Natural killer cell (primary cell): ENCODE data around the gene BACH2. TPM values are rescaled to one million over a fixed set of nuclear protein-coding genes. Genes with fewer than 3 reads are reported as not detected.

Experiments
- ATAC-seq, 3 donors: fragments of 150-1000 bp in 2 of 3; fragments of 200-7000 bp in 1 of 3; cut with Tn5 transposase; 1 replicate in 1 of 3; 2 replicates in 2 of 3; pipeline ENCODE4 v1.10.0; 2021; ENCODE audit warnings: mild to moderate bottlenecking in 2 of 3, moderate library complexity in 2 of 3
- DNase-seq, 2 donors: peaks; one replicate each; pipeline versions ENCODE4 v3.0.0 to v3.0.0-alpha.2; 2013 to 2021; ENCODE audit warnings: mixed read lengths in 1 of 2
- H3K27ac ChIP-seq: one replicate; pipeline ENCODE4 v1.5.1; 2013; ENCODE audit warnings: mild to moderate bottlenecking, low read length
- H3K27me3 ChIP-seq: one replicate; pipeline ENCODE4 v1.6.1; 2013; ENCODE audit warnings: low read length; ENCODE audit not compliant: control insufficient read depth, insufficient read depth
- H3K36me3 ChIP-seq: one replicate; pipeline ENCODE4 v1.6.1; 2013; ENCODE audit warnings: low read length; ENCODE audit not compliant: control insufficient read depth, insufficient read depth
- H3K4me1 ChIP-seq: one replicate; pipeline ENCODE4 v1.6.1; 2013; ENCODE audit warnings: low read length; ENCODE audit not compliant: control insufficient read depth, insufficient read depth
- H3K4me3 ChIP-seq: one replicate; pipeline ENCODE4 v1.5.1; 2013; ENCODE audit warnings: low read length
- H3K9me3 ChIP-seq: one replicate; pipeline ENCODE4 v1.6.1; 2013; ENCODE audit warnings: low read length; ENCODE audit not compliant: control insufficient read depth, insufficient read depth
- H3K27ac Mint-ChIP-seq, 2 donors: one replicate each; pipeline ENCODE4 v1.8.0; 2022; ENCODE audit warnings: mild to moderate bottlenecking in 2 of 2, mixed read lengths in 2 of 2, moderate library complexity in 1 of 2
- H3K27me3 Mint-ChIP-seq, 2 donors: one replicate each; pipeline ENCODE4 v1.8.0; 2022; ENCODE audit warnings: low read depth in 2 of 2, mixed read lengths in 2 of 2
- H3K36me3 Mint-ChIP-seq: one replicate; pipeline ENCODE4 v1.8.0; 2022; ENCODE audit warnings: mixed read lengths
- H3K4me1 Mint-ChIP-seq, 2 donors: one replicate each; pipeline ENCODE4 v1.8.0; 2022; ENCODE audit warnings: mixed read lengths in 2 of 2
- H3K4me3 Mint-ChIP-seq: one replicate; pipeline ENCODE4 v1.8.0; 2022; ENCODE audit warnings: mild to moderate bottlenecking, moderate library complexity, mixed read lengths
- H3K9me3 Mint-ChIP-seq, 2 donors: one replicate each; pipeline ENCODE4 v1.8.0; 2022; ENCODE audit warnings: mixed read lengths in 2 of 2
- CTCF ChIP-seq: fragments of 200-600 bp; IDR thresholded peaks from one replicate; pipeline ENCODE4 v1.8.0; 2022; ENCODE audit warnings: antibody characterized with exemption
- WGBS: methylation state at CpG from one replicate; pipeline ENCODE4 v1.1.7; 2013; ENCODE audit warnings: missing lambda C conversion rate; ENCODE audit not compliant: insufficient coverage; 5-methylcytosine and 5-hydroxymethylcytosine counted together
- intact Hi-C: fragments of 100-400 bp; cut with micrococcal nuclease; formaldehyde crosslinking; loops from one replicate; pipeline ENCODE4 v1.14.2; 2022
- total RNA-seq, 4 donors: library from RNA; stranded (reverse); fragments of 120-200 nt in 1 of 4; gene quantifications; one replicate each; pipeline versions ENCODE4 v1.2.3 to v1.2.4, GENCODE V29; 2013 to 2022

Gene BACH2
- total RNA-seq, 3 donors from 2014 or later (not counting 1 experiment from before 2014, with no cell fraction given): 32.1 to 37.8 (median 32.7) TPM

DNA sequence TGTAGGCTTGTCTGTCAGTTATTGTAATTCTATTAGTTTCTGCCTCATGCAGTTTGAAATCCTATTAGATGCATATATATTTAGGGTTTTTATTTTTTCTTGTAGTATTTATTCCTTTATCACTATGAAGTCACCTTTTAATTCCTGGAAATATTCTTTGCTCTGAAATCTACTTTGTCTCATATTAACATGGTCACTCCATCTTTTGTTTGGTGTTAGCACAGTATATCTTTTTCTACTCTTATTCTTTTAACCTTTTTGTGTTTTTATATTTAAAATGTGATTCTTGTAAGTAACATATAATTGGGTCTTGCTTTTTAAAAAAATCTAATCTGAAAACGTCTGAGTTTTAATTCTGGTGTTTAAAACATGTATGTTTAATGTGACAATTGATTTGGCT is 280.8 kb downstream of the BACH2 start:
- Mint-ChIP-seq H3K36me3 (no peaks in the 10 kb centered on the region), H3K27me3 (no peaks in the 10 kb centered on the region), H3K27ac (no peak overlapping the region), H3K9me3 (no peaks in the 10 kb centered on the region), H3K4me1 (peaks cover 0 to 13% of the 10 kb centered on the region in 2 donors), H3K4me3 (no peak overlapping the region)
- H3K36me3 ChIP-seq: no peaks in the 10 kb centered on the region
- ATAC-seq: no peak
- DNase-seq: no peak
- no peaks in the 10 kb centered on the region for H3K9me3 ChIP-seq
- peaks cover 3% of the 10 kb centered on the region for H3K4me1 ChIP-seq
- no peak for TF ChIP-seq CTCF
- WGBS: 86% methylated on average over 1 of the region's 1 CpG
- no peak overlapping the region for H3K4me3 ChIP-seq
- no peaks in the 10 kb centered on the region for H3K27me3 ChIP-seq
- H3K27ac ChIP-seq: no peak overlapping the region
- intact Hi-C loops: no loop called here

GRCh38 chr6:90008908-90009501 is 287.6 kb downstream of the BACH2 start:
- Mint-ChIP-seq H3K27ac (no peak overlapping the region), H3K36me3 (peaks cover 5% of the 10 kb centered on the region), H3K4me3 (no peak overlapping the region), H3K27me3 (no peaks in the 10 kb centered on the region), H3K9me3 (no peaks in the 10 kb centered on the region), H3K4me1 (peaks cover 4 to 13% of the 10 kb centered on the region in 2 donors)
- DNase-seq: no peak
- WGBS: no CpG with 5 or more reads among the region's 1 CpG
- no peak for TF ChIP-seq CTCF
- H3K4me3 ChIP-seq: no peak overlapping the region
- no peak for ATAC-seq
- peaks cover 3% of the 10 kb centered on the region for H3K4me1 ChIP-seq
- no peak overlapping the region for H3K27ac ChIP-seq
- no peaks in the 10 kb centered on the region for H3K9me3 ChIP-seq
- no peaks in the 10 kb centered on the region for H3K27me3 ChIP-seq
- peaks cover 31% of the 10 kb centered on the region for H3K36me3 ChIP-seq
- intact Hi-C loops: no loop called here

- H3K27ac ChIP-seq: no peak overlapping the region
- H3K9me3 ChIP-seq: no peaks in the 10 kb centered on the region
- DNase-seq (no peak), ATAC-seq (no peak)
- H3K27ac Mint-ChIP-seq: no peak overlapping the region
- no peaks in the 10 kb centered on the region for H3K9me3 Mint-ChIP-seq
- no peak overlapping the region for H3K4me3 ChIP-seq
- no peak overlapping the region for H3K4me3 Mint-ChIP-seq
- H3K27me3 Mint-ChIP-seq: no peaks in the 10 kb centered on the region
- 80% methylated on average over 9 of the region's 9 CpGs for WGBS
- H3K36me3 ChIP-seq: peaks cover 31% of the 10 kb centered on the region
- TF ChIP-seq CTCF: no peak
- H3K4me1 Mint-ChIP-seq: peaks cover 4 to 13% of the 10 kb centered on the region in 2 donors
- peaks cover 5% of the 10 kb centered on the region for H3K36me3 Mint-ChIP-seq
- H3K4me1 ChIP-seq: peaks cover 3% of the 10 kb centered on the region
- intact Hi-C loops: no loop called here
- no peaks in the 10 kb centered on the region for H3K27me3 ChIP-seq
Measured at GRCh38 chr6:90008189-90008907, 288.3 kb downstream of the BACH2 start.
